Middle frontal gyrus (tissue), 1 donor: ENCODE data around the gene STX11.

Experiments used
- DNase-seq: peaks from one replicate; pipeline ENCODE4 v3.0.0-alpha.2; 2015; ENCODE audit warnings: low spot score; ENCODE audit errors: extremely low spot score

Gene STX11

GRCh38 chr6:144141470-144141869, 8.8 kb upstream of the STX11 start:
- DNase-seq: no peak

- DNase-seq: no peak
These were observed 7.2 kb upstream of the STX11 start for GRCh38 chr6:144143106-144143505.

- no peak for DNase-seq
These were observed 6.4 kb upstream of the STX11 start for GRCh38 chr6:144143878-144144277.

- no peak for DNase-seq
These were observed 5.3 kb upstream of the STX11 start for GRCh38 chr6:144144996-144145395.

GRCh38 chr6:144145541-144145940, 4.8 kb upstream of the STX11 start:
- no peak for DNase-seq

- no peak for DNase-seq
These were observed 1.4 kb upstream of the STX11 start for GRCh38 chr6:144148886-144149285.

- DNase-seq: no peak
These were observed 791 bp upstream of the STX11 start for GRCh38 chr6:144149558-144149893.

- DNase-seq: no peak
These were observed 667 bp downstream of the STX11 start for GRCh38 chr6:144150710-144151657.

- DNase-seq: no peak
These were observed 2.1 kb downstream of the STX11 start for GRCh38 chr6:144152334-144152900.

GRCh38 chr6:144153260-144153659, 2.9 kb downstream of the STX11 start:
- DNase-seq: no peak

GRCh38 chr6:144153971-144154370, 3.7 kb downstream of the STX11 start:
- DNase-seq: no peak

- no peak for DNase-seq
These were observed 5.2 kb downstream of the STX11 start for GRCh38 chr6:144155529-144155928.

GRCh38 chr6:144156338-144156737, 6.0 kb downstream of the STX11 start:
- no peak for DNase-seq

- no peak for DNase-seq
These were observed 6.7 kb downstream of the STX11 start for GRCh38 chr6:144156991-144157390.

- no peak for DNase-seq
These were observed 7.8 kb downstream of the STX11 start for GRCh38 chr6:144158133-144158532.

GRCh38 chr6:144159223-144159622, 8.9 kb downstream of the STX11 start:
- no peak for DNase-seq

- no peak for DNase-seq
These were observed 9.4 kb downstream of the STX11 start for GRCh38 chr6:144159742-144160141.

GRCh38 chr6:144160431-144161005, 10.2 kb downstream of the STX11 start:
- no peak for DNase-seq

GRCh38 chr6:144161975-144162374, 11.7 kb downstream of the STX11 start:
- DNase-seq: no peak

GRCh38 chr6:144162977-144163376, 12.7 kb downstream of the STX11 start:
- no peak for DNase-seq

- no peak for DNase-seq
These were observed 15.5 kb downstream of the STX11 start for GRCh38 chr6:144165784-144166183.

- DNase-seq: no peak
These were observed 19.7 kb downstream of the STX11 start for GRCh38 chr6:144170044-144170443.

- DNase-seq: no peak
These were observed 21.1 kb downstream of the STX11 start for GRCh38 chr6:144171406-144171805.
